ENCODE results near the gene EIF3C.
"Not testable (repeated sequence)": the region's sequence is repeated elsewhere in the genome, so short reads cannot be mapped to it uniquely, and the experiment has no call there.

DNA sequence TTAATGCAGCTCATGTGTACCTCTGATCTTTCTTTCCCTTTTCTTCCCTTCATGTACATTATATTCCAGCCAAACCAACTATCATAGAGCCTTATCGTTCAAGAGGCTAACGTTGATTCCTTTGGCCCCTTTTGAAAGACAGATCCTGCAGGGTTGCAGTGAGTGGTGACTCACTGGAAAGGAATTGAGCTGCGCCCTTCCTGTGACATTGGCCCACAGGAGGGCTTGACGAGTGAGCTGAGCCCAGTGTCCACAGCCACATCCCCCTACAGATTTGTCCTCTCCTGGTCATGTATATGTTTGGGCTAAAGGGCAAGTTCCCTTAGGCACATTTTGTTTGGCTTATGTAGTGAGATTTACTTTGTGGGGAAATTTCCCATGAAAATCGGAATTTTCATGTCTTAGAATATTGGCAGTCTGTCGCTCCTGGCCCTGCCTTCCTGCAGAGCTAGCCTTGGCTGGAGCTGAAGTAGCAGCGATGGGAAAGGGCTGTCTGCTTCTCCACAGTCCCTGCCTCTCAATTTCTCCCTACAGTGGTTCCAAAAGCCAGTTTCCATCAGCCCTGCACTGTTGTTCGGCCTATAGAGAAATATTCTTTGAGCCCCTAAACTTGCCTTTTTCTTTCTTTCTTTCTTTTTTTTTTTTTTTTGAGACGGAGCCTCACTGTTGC, 21.3 kb downstream of the EIF3C start:
- TF ChIP-seq, protein P1, sequence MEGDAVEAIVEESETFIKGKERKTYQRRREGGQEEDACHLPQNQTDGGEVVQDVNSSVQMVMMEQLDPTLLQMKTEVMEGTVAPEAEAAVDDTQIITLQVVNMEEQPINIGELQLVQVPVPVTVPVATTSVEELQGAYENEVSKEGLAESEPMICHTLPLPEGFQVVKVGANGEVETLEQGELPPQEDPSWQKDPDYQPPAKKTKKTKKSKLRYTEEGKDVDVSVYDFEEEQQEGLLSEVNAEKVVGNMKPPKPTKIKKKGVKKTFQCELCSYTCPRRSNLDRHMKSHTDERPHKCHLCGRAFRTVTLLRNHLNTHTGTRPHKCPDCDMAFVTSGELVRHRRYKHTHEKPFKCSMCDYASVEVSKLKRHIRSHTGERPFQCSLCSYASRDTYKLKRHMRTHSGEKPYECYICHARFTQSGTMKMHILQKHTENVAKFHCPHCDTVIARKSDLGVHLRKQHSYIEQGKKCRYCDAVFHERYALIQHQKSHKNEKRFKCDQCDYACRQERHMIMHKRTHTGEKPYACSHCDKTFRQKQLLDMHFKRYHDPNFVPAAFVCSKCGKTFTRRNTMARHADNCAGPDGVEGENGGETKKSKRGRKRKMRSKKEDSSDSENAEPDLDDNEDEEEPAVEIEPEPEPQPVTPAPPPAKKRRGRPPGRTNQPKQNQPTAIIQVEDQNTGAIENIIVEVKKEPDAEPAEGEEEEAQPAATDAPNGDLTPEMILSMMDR (IDR thresholded peaks at IDR 0.05) = not testable (repeated sequence)
- not testable (repeated sequence) for TF ChIP-seq POLR2A (IDR thresholded peaks at IDR 0.05)
